HEK293 (cell line): ENCODE results near the gene EPHA4.

Source experiments
- CTCF ChIA-PET: fragments of 350-600 bp; formaldehyde crosslinking; extraction: SDS; loops from one replicate; lab custom pipeline; 2021; ENCODE audit warnings: antibody characterized with exemption; lab: Yijun Ruan, JAX
- POLR2A ChIA-PET: fragments of 300-600 bp; formaldehyde crosslinking; extraction: SDS; loops from one replicate; lab custom pipeline; 2020; ENCODE audit warnings: antibody characterized with exemption, inconsistent platforms; lab: Yijun Ruan, JAX
- H3K27ac ChIP-seq: fragments of 200-500 bp; sonication (Bioruptor generic); 2 replicates; pipeline ENCODE4 v1.5.1; 2014; ENCODE audit warnings: low read depth, low read length, control low read depth, inconsistent platforms; ENCODE audit errors: extremely low read depth
- H3K36me3 ChIP-seq, 2 experiments: fragments of 200-500 bp in 1 of 2; sonication (Bioruptor generic) in 1 of 2; 1 replicate in 1 of 2; 2 replicates in 1 of 2; pipeline ENCODE4 v1.5.1; 2014 to 2017; ENCODE audit warnings: inconsistent platforms in 2 of 2, low read length in 2 of 2; ENCODE audit not compliant: control insufficient read depth in 2 of 2, insufficient read depth in 1 of 2
- H3K4me1 ChIP-seq: fragments of 200-500 bp; sonication (Bioruptor generic); 2 replicates; pipeline ENCODE4 v1.5.1; 2014; ENCODE audit warnings: mild to moderate bottlenecking, low read length, inconsistent platforms; ENCODE audit not compliant: control insufficient read depth, insufficient read depth
- H3K4me3 ChIP-seq: 2 replicates; pipeline ENCODE4 v1.5.1; 2011; ENCODE audit warnings: low read depth, mild to moderate bottlenecking, control low read depth, low read length, moderate library complexity
- H3K9me3 ChIP-seq: fragments of 200-500 bp; sonication (Bioruptor generic); 2 replicates; pipeline ENCODE4 v1.5.1; 2014; ENCODE audit warnings: low read depth, low read length, inconsistent platforms; ENCODE audit not compliant: control insufficient read depth, insufficient read depth
- AEBP2 ChIP-seq: fragments of 450-650 bp; formaldehyde crosslinking; IDR thresholded peaks from 2 replicates; pipeline ENCODE4 v1.5.1; 2016; ENCODE audit warnings: missing biosample characterization, missing genetic modification characterization, borderline replicate concordance
- REST ChIP-seq: fragments of 450-650 bp; formaldehyde crosslinking; IDR thresholded peaks from 2 replicates; pipeline ENCODE4 v1.5.1; 2016; ENCODE audit warnings: missing biosample characterization, missing genetic modification characterization
- ZBTB44 ChIP-seq: fragments of 450-650 bp; IDR thresholded peaks from 2 replicates; pipeline ENCODE4 v1.5.1; 2018; ENCODE audit warnings: missing biosample characterization, mild to moderate bottlenecking, missing genetic modification characterization
- ZNF121 ChIP-seq: fragments of 450-650 bp; formaldehyde crosslinking; IDR thresholded peaks from 2 replicates; pipeline ENCODE4 v1.5.1; 2016; ENCODE audit warnings: missing biosample characterization, missing genetic modification characterization
- ZNF16 ChIP-seq: fragments of 450-650 bp; formaldehyde crosslinking; IDR thresholded peaks from 2 replicates; pipeline ENCODE4 v1.5.1; 2016; ENCODE audit warnings: low read depth, missing biosample characterization, missing genetic modification characterization
- ZNF350 ChIP-seq: fragments of 450-650 bp; formaldehyde crosslinking; IDR thresholded peaks from 2 replicates; pipeline ENCODE4 v1.5.0; 2017; ENCODE audit warnings: missing biosample characterization, mild to moderate bottlenecking, missing genetic modification characterization
- ZNF423 ChIP-seq: fragments of 450-650 bp; formaldehyde crosslinking; IDR thresholded peaks from 2 replicates; pipeline ENCODE4 v1.5.1; 2016; ENCODE audit warnings: missing biosample characterization, missing genetic modification characterization
- ZNF610 ChIP-seq: fragments of 450-650 bp; formaldehyde crosslinking; IDR thresholded peaks from 2 replicates; pipeline ENCODE4 v1.5.1; 2016; ENCODE audit warnings: missing biosample characterization, missing genetic modification characterization, borderline replicate concordance
- ZNF645 ChIP-seq: fragments of 450-650 bp; formaldehyde crosslinking; IDR thresholded peaks from 2 replicates; pipeline ENCODE4; 2016; ENCODE audit warnings: missing biosample characterization, missing genetic modification characterization
- ZNF692 ChIP-seq: fragments of 450-650 bp; formaldehyde crosslinking; IDR thresholded peaks from 2 replicates; pipeline ENCODE4 v1.5.1; 2016; ENCODE audit warnings: missing biosample characterization, missing genetic modification characterization
- ZNF707 ChIP-seq: fragments of 450-650 bp; formaldehyde crosslinking; IDR thresholded peaks from 2 replicates; pipeline ENCODE4 v1.5.1; 2016; ENCODE audit warnings: missing biosample characterization, missing genetic modification characterization
- ZNF791 ChIP-seq: fragments of 450-650 bp; formaldehyde crosslinking; IDR thresholded peaks from 2 replicates; pipeline ENCODE4 v1.5.1; 2016; ENCODE audit warnings: missing biosample characterization, missing genetic modification characterization
- ZSCAN23 ChIP-seq: fragments of 450-650 bp; formaldehyde crosslinking; IDR thresholded peaks from 2 replicates; pipeline ENCODE4 v1.5.1; 2016; ENCODE audit warnings: missing biosample characterization, missing genetic modification characterization
- TF ChIP-seq, protein P1 (sequence below): fragments of 450-650 bp; formaldehyde crosslinking; IDR thresholded peaks from 2 replicates; pipeline ENCODE4 v1.5.1; 2016; ENCODE audit warnings: missing biosample characterization, missing genetic modification characterization
- TF ChIP-seq, protein P2 (sequence below): fragments of 450-650 bp; formaldehyde crosslinking; IDR thresholded peaks from 2 replicates; pipeline ENCODE4 v1.5.1; 2016; ENCODE audit warnings: missing biosample characterization, missing genetic modification characterization
- TF ChIP-seq, protein P3 (sequence below): fragments of 450-650 bp; formaldehyde crosslinking; IDR thresholded peaks from 2 replicates; pipeline ENCODE4 v1.5.1; 2016; ENCODE audit warnings: missing biosample characterization, missing genetic modification characterization
- TF ChIP-seq, protein P4 (sequence below): fragments of 450-650 bp; formaldehyde crosslinking; conservative IDR thresholded peaks from 2 replicates; pipeline ENCODE4 v1.5.1; 2016; ENCODE audit warnings: low read depth, missing biosample characterization, missing genetic modification characterization

The EPHA4 gene

DNA sequence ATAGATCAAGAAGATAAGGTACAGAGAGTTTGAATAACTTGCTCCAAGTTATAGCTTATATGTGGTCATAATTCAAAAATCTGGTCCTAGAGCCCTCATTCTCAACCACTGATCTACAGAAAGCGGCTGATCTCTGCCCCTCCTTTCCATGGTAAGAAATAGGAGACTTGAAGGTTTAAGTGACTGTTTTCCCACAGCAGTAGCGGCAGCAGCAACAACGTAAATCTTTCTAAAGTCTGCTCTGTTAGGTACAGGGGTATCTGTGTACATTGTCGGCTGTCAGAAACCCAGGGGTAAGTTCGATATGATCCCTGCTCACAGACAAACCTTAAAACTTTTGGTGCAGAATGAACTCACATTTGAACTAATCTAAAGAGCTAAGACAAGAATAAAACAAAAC is 105.4 kb downstream of the EPHA4 start (continued):
- TF ChIP-seq, protein P1, sequence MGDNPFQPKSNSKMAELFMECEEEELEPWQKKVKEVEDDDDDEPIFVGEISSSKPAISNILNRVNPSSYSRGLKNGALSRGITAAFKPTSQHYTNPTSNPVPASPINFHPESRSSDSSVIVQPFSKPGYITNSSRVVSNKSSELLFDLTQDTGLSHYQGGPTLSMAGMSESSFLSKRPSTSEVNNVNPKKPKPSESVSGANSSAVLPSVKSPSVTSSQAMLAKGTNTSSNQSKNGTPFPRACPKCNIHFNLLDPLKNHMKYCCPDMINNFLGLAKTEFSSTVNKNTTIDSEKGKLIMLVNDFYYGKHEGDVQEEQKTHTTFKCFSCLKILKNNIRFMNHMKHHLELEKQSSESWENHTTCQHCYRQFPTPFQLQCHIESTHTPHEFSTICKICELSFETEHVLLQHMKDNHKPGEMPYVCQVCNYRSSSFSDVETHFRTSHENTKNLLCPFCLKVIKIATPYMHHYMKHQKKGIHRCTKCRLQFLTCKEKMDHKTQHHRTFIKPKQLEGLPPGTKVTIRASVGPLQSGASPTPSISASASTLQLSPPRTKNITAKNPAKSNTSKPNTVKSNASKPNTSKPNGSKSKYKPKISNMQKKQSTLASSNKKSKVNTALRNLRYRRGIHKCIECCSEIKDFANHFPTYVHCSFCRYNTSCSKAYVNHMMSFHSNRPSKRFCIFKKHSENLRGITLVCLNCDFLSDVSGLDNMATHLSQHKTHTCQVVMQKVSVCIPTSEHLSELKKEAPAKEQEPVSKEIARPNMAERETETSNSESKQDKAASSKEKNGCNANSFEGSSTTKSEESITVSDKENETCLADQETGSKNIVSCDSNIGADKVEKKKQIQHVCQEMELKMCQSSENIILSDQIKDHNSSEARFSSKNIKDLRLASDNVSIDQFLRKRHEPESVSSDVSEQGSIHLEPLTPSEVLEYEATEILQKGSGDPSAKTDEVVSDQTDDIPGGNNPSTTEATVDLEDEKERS (tag by site-specific recombination): no peak
- TF ChIP-seq ZNF692: no peak
- no peak for TF ChIP-seq ZNF610 (tag by site-specific recombination)
- TF ChIP-seq REST (tag by site-specific recombination): no peak
- TF ChIP-seq ZNF423 (tag by site-specific recombination): no peak
- no peak for TF ChIP-seq ZBTB44
- no peak for TF ChIP-seq ZNF645
- no peak for TF ChIP-seq ZNF707 (tag by site-specific recombination)
- TF ChIP-seq ZNF121 (tag by site-specific recombination): no peak
- TF ChIP-seq ZNF350 (tag by site-specific recombination): no peak
- TF ChIP-seq, protein P2, sequence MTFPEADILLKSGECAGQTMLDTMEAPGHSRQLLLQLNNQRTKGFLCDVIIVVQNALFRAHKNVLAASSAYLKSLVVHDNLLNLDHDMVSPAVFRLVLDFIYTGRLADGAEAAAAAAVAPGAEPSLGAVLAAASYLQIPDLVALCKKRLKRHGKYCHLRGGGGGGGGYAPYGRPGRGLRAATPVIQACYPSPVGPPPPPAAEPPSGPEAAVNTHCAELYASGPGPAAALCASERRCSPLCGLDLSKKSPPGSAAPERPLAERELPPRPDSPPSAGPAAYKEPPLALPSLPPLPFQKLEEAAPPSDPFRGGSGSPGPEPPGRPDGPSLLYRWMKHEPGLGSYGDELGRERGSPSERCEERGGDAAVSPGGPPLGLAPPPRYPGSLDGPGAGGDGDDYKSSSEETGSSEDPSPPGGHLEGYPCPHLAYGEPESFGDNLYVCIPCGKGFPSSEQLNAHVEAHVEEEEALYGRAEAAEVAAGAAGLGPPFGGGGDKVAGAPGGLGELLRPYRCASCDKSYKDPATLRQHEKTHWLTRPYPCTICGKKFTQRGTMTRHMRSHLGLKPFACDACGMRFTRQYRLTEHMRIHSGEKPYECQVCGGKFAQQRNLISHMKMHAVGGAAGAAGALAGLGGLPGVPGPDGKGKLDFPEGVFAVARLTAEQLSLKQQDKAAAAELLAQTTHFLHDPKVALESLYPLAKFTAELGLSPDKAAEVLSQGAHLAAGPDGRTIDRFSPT: no peak

DNA sequence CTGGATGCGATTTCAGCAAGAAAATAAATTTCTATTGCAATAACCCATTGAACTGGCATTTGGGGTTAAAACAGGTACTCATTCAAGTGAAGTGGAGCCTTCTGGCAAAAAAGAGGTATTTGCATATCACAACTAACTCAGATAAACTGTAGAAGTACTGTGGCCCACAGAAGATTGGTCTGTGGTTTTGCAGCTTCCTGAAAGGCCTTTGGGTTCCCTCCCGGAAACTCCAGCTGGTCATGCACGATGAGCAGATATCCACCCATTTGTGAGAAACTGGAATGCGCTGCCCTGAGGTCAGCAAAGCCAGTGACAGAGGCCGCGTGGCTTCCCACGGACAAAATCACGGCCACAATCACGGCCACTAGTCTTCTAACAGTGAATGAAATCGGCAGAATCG is 106.3 kb downstream of the EPHA4 start:
- CTCF ChIA-PET: no interaction called here
- Histone ChIP-seq H3K4me1 (no peaks in the 10 kb centered on the region), H3K4me3 (no peak overlapping the region), H3K9me3 (no peaks in the 10 kb centered on the region), H3K36me3 (no peaks in the 10 kb centered on the region), H3K27ac (no peak overlapping the region)
- POLR2A ChIA-PET: no interaction called here
- TF ChIP-seq AEBP2 (tag by site-specific recombination) (no peak), ZNF791 (tag by site-specific recombination) (no peak), ZSCAN23 (tag by site-specific recombination) (no peak), ZNF16 (tag by site-specific recombination) (no peak)
- TF ChIP-seq, protein P3, sequence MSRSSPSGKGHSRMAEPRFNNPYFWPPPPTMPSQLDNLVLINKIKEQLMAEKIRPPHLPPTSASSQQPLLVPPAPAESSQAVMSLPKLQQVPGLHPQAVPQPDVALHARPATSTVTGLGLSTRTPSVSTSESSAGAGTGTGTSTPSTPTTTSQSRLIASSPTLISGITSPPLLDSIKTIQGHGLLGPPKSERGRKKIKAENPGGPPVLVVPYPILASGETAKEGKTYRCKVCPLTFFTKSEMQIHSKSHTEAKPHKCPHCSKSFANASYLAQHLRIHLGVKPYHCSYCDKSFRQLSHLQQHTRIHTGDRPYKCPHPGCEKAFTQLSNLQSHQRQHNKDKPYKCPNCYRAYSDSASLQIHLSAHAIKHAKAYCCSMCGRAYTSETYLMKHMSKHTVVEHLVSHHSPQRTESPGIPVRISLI (tag by site-specific recombination): no peak
- TF ChIP-seq, protein P4, sequence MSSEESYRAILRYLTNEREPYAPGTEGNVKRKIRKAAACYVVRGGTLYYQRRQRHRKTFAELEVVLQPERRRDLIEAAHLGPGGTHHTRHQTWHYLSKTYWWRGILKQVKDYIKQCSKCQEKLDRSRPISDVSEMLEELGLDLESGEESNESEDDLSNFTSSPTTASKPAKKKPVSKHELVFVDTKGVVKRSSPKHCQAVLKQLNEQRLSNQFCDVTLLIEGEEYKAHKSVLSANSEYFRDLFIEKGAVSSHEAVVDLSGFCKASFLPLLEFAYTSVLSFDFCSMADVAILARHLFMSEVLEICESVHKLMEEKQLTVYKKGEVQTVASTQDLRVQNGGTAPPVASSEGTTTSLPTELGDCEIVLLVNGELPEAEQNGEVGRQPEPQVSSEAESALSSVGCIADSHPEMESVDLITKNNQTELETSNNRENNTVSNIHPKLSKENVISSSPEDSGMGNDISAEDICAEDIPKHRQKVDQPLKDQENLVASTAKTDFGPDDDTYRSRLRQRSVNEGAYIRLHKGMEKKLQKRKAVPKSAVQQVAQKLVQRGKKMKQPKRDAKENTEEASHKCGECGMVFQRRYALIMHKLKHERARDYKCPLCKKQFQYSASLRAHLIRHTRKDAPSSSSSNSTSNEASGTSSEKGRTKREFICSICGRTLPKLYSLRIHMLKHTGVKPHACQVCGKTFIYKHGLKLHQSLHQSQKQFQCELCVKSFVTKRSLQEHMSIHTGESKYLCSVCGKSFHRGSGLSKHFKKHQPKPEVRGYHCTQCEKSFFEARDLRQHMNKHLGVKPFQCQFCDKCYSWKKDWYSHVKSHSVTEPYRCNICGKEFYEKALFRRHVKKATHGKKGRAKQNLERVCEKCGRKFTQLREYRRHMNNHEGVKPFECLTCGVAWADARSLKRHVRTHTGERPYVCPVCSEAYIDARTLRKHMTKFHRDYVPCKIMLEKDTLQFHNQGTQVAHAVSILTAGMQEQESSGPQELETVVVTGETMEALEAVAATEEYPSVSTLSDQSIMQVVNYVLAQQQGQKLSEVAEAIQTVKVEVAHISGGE: no peak
